Right renal cortex interstitium (tissue), 3 donors: ENCODE measurements around the gene SLC17A7. TPM values are rescaled to one million over a fixed set of nuclear protein-coding genes. Genes with fewer than 3 reads are reported as not detected.
A peak's percentile ranks its signal among the peaks of the same experiment; 100 is the strongest.
"Not testable (repeated sequence)": the region's sequence is repeated elsewhere in the genome, so short reads cannot be mapped to it uniquely, and the experiment has no call there.

ENCODE experiments used
- DNase-seq, 3 donors: peaks; one replicate each; pipeline ENCODE4 v3.0.0-alpha.2; 2013; ENCODE audit warnings: low read depth in 3 of 3, low spot score in 2 of 3
- polyA plus RNA-seq, 3 donors: library from polyadenylated mRNA; unstranded; fragments of 120-200 nt; gene quantifications; one replicate each; pipeline ENCODE4 v1.2.1, GENCODE V29; 2013; ENCODE audit not compliant: insufficient read length in 3 of 3

SLC17A7 gene
- polyA plus RNA-seq, 3 donors = 0.25 to 0.33 (median 0.31) TPM

GRCh38 chr19:49470615-49470978 is 29.3 kb upstream of the SLC17A7 start:
- DNase-seq = no peak

DNA sequence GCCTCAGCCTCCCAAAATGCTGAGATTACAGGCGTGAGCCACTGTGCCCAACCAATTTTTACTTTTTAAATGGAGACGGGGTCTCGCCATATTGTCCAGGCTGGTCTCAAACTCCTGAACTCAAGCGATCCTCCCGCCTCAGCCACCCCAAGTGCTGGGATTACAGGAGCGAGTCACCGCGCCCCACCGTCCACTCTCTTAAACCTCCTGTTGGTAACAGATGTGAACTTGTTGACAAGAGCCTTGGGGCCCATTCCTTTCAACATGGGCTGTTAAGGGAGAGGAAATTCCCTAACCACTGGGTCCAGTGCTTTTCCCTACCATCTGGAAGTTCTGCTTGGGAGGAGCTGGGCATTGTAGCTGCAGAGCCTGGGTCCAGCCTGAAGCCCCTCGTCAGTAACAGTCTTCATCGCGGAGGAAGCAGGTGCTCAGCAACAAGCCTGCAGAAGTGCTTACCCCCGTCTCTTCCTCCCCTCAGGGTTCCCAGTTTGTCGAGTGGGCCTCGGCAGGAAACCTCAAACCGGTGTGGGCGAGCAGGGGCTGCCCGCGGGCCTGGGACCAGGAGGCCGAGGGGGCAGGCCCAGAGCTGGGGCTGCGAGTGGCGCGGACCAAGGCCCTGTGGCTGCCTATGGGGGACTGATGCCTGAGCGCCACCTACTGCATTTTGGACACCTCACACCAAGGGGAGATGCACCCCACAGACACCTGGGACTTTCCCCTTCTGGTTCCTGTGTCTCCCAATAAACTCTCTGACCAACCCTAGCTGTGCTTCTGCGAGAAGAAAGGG is 28.7 kb upstream of the SLC17A7 start:
- DNase-seq = no peak

DNA sequence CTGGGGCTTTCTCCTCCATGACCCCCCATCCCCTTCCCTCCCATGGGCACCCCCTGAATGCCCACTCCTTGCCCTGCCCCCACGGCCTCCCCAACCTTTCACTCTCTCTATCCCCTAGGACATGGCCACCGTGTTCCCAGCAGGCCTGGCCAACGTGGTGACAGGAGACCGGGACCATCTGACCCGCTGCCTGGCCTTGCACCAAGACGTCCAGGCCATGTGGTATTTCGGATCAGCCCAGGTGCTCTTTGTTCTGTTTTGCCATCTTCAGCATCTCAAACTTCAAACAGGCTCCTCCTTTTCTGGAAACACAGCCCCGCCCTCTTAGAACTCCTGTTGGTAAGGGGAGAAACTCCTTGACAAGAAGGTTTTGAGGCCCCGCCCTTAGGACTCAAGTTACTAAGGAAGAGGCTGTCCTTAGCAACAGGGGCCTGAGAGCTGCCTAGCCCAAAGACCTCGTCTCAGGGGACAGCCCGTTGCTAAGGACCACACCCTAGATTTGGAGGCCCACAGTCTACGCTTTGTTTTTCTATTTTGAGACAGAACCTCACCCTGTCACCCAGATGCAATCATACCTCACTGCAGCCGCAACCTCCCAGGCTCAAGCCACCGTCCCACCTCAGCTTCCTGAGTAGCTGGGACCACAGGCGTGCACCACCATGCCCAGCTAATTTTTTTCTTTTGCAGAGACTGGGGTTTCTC is 27.6 kb upstream of the SLC17A7 start:
- no peak for DNase-seq

DNA sequence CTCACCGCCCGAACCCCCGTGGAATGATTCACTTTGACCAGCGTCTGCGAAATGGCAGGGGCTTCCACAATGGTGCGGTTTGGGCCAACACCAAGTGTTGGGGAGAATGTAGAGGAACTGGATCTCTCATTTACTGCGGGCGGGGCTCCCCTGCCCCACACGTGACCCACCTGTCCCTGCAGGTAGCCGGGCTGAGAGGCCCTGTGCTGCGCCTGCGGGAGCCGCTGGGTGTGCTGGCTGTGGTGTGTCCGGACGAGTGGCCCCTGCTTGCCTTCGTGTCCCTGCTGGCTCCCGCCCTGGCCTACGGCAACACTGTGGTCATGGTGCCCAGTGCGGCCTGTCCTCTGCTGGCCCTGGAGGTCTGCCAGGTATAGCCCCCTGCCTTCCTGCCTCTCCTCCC is 26.9 kb upstream of the SLC17A7 start:
- DNase-seq = no peak

DNA sequence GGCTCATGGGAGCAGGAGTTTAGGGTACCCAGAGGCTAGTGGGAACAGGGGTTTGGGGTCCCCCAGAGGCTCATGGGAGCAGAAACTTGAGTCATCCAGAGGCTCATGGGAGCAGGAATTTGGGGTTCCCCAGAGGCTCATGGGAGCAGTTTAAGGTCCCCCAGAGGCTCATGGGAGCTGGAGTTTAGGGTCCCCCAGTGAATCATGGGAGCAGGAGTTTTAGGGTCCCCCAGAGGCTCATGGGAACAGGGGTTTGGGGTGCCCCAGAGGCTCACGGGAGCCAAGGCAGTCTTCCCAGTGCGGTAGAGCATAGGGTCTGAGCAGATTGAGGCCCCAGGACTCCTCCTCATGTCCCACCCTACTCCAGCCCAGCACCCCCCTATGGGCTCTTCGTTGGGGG is 24.0 kb upstream of the SLC17A7 start:
- no peak for DNase-seq

GRCh38 chr19:49463960-49464740 is 22.8 kb upstream of the SLC17A7 start:
- DNase-seq = no peak

DNA sequence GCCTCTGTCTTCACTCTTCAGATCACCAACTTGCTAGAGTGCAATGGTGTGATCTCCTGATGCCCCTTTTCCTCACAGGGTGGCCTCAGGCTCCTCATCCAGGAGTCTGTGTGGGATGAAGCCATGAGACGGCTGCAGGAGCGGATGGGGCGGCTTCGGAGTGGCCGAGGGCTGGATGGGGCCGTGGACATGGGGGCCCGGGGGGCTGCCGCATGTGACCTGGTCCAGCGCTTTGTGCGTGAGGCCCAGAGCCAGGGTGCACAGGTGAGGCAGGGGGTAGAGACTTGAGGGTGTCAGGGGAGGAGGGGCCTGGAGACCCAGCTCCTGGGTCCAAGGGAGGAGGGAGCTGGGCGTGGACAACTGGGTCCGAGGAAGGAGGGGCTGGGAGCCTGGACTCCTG is 21.2 kb upstream of the SLC17A7 start:
- DNase-seq = no peak

DNA sequence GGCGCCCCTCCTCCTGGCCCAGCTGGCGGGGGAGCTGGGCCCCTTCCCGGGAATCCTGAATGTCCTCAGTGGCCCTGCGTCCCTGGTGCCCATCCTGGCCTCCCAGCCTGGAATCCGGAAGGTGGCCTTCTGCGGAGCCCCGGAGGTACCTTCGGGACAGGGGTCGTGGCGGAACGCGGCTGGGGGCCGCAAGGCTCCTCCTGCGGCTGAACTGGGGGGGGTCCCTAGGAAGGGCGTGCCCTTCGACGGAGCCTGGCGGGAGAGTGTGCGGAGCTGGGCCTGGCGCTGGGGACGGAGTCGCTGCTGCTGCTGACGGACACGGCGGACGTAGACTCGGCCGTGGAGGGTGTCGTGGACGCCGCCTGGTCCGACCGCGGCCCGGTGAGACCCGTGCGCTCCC is 20.3 kb upstream of the SLC17A7 start:
- no peak for DNase-seq

DNA sequence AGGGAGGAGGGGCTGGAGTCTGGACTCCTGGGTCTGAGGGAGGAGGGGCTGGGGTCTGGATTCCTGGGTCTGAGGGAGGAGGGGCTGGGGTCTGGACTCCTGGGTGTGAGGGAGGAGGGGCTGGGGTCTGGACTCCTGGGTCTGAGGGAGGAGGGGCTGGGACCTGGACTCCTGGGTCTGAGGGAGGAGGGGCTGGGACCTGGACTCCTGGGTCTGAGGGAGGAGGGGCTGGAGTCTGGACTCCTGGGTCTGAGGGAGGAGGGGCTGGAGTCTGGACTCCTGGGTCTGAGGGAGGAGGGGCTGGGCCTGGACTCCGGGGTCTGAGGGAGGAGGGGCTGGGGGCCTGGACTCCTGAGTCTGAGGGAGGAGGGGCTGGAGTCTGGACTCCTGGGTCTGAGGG is 19.8 kb upstream of the SLC17A7 start:
- not testable (repeated sequence) for DNase-seq

DNA sequence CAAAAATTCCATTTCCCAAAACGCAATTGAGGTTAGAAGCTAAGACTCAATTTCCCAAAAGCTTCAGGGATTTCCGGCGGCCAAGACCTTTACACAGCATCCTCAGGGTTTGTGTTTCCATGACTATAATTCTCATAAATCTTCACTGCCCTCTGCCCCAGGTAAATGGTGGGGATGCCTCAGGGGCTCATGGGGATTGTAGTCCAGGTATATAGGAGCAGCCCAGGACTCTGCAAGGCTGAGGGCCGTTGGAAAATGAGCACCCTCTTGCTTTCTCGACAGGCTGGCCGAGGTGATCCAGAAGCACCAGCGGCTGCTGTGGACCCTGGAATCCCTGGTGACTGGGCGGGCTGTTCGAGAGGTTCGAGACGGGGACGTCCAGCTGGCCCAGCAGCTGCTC is 18.1 kb upstream of the SLC17A7 start:
- no peak for DNase-seq

DNA sequence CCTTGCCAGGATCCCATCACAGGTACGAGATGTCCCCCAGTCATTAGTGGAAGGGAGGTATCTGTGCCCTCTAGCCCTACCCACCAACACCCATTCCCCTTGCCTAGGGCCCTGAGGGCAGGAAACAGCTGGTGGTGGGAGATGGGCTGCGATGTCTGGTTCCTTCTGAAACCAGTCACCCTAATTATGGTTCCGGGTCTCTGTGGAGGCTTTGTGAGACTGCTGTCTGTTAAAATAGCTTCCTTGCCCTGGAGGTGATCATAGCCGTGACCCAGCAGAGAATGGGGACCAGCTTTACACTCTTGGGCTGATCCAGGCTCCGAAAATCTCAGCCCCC is 17.2 kb upstream of the SLC17A7 start:
- DNase-seq = no peak

- DNase-seq = no peak
These were observed 15.0 kb upstream of the SLC17A7 start for GRCh38 chr19:49456326-49456725.

GRCh38 chr19:49455773-49456172 is 14.4 kb upstream of the SLC17A7 start:
- peak in 1 of 3 donors; percentile 67 for DNase-seq

DNA sequence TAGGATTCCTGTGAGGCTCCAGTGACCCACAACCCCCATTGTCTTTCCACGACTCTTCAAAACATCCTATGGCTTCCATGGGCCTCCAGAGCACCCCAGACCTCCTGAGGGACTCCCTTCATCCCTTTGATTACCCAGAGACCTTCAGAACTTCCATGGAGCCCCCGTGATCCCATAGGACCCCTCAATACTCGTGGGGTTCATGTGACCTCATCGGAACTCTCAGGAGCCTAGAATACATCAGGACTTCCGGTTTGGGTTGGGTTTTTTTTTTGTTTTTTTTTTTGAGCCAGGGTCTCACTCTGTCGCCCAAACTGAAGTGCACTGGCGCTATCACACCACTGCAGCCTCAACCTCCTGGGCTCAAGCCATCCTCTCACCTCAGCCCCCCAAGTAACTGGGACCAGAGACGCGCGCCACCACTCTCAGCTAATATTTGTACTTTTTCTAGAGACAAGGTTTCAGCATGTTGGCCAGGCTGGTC is 12.5 kb upstream of the SLC17A7 start:
- DNase-seq = no peak

DNA sequence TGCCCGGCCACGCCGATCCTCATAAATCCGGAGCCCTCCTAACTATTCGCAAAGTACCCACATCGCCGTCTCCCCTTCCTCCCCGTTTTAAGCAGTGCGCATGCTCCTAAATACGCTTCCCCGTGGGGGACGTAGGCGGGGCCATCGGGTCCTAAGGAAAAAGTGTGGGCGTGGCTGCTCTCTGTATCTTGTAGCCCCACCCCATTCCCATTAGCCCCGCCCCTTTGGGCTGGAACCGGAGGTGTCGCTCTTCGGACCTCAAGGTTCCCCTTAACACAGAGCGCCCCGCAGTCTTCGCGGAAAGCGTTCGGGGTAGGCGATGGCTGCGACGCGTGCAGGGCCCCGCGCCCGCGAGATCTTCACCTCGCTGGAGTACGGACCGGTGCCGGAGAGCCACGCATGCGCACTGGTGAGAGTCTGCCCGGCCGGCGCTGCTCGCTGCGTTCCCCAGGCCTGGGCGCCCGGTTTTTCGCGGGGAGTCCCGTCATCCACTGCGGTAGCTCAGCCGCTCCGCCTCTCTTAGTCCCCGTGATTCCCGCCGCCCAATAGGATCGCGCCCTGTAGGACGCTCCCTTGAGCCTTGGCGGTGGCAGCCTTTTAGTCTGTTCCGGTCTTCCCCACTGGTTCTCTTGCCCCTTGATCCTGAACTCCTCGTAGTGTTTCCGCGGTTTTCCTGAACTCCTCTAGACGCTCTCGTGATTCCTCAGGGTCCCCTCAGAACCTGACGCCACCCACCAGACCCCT is 11.9 kb upstream of the SLC17A7 start, which contains the start of gene ALDH16A1:
Gene ALDH16A1, plus strand, starts transcription at position 213 of the 744 bp plus-strand sequence. Its CDS starts 107 bp downstream, at position 320.
- DNase-seq = peak; percentile 91 to 95 (median 94)

DNA sequence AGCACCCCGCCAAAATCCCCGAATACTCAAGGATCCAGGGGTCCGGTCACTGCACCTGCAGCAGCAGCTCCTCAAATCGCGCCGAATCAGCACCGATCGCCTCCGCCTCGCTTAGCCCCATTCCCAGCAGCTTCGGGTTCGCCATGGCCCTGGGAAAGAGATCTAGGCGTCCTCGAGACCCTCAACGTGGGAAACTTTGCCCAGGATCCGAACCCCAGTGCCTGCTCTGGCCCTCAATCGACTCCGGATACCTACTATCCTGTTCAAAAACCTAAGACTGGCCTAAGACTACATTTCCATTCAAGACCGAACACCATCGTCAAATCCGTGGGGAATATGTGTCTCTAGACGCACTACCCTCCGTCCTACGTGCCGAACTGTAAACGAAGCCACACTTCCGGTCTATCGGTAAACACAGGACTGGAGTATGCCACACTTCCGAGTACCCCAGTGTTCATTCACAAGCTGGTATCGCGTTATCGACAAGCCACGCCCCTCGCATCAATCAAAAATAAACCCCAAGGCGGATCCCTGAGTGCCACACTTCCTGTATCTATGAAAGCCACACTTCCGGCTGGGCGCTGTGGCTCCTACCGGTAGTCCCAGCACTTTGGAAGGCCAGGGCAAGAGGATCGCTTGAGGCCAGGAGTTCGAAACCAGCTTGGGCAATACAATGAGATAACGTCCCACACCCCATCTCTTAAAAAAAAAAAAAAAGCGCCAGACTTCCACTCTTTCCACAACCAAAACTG is 10.3 kb upstream of the SLC17A7 start, which contains the start of gene PIH1D1:
Gene PIH1D1, minus strand, starts transcription at position 385 of the 752 bp plus-strand sequence. Its CDS starts 240 bp downstream, at position 145.
- peak; percentile 96 to 99 (median 97) for DNase-seq

DNA sequence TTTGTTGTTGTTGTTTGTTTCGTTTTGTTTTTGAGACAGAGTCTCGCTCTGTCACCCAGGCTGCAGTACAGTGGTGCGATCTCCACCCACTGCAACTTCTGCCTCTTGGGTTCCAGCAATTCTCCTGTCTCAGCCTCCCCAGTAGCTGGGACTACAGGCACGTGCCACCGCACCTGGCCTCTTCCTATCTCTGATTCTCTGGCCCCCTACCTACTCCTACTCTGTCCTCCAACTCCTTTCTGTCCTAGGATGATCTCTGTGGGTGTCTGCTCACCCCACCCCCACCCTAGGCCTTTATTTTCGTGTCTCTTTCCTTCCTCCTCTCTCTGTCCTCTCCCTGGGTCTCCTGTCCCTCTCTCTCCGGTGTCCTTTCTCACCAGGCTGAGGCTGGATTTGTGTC is 9.1 kb upstream of the SLC17A7 start:
- DNase-seq = no peak

GRCh38 chr19:49448432-49448786 is 7.1 kb upstream of the SLC17A7 start:
- DNase-seq = no peak

DNA sequence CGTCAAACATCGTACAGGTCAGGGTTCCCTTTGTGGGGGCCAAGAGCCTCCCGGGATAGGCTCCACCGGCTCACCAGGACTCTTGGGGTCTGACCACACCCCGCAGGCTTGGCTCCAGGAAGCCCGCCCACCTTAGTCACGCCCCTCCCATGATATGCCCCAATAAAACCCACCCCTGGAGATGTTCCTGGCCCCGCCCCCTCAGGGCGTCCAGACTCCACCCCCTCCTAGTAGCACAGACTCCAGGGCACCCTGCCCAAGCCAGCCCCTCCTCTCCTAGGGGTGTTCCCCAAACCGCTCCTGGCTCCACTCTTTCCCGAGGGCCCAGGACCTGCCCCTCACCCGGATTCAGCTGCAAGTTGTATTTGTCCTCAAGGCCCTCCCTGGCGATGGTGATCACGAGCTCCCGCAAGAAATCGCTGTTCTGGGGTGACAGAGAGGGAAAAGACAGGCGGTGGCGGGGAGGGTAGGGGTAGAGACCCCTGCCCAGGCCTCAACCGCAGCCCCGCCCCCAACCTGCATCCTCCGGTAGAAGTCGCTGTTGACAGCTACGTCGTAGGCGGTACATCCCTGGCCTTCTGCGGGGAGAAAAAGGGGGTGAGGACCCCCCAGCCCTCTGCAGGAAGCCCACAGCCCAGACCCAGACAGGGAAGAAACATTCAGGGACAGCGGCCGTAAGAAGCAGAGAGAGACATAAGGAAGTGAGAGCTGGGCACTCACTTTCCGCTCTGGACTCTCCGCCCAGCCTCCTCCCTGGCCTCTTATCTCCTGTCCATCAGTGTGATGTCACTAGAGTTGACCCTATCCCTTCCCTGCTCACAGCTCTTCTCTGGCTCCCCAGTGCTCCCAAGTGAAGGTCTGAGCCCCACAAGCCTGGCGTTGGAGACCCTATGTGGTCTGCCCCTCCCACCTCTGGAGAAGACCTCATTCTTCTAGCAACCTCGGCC is 6.4 kb upstream of the SLC17A7 start:
- no peak for DNase-seq
